Prostate gland (tissue), 2 donors: ENCODE data around the gene TFF3.

Experiments
- POLR2A ChIP-seq: fragments of 450-650 bp; IDR thresholded peaks from one replicate; pipeline ENCODE4 v1.6.1; 2016; ENCODE audit warnings: antibody characterized with exemption, mild to moderate bottlenecking
- POLR2AphosphoS5 ChIP-seq: sonication (generic); formaldehyde crosslinking; IDR thresholded peaks from one replicate; pipeline ENCODE4 v1.6.1; 2017; ENCODE audit warnings: antibody characterized with exemption
- TF ChIP-seq, protein P1 (sequence below), 4 experiments: fragments of 200-600 bp in 2 of 4; fragments of 450-650 bp in 2 of 4; sonication (generic) in 2 of 4; IDR thresholded peaks; 1 replicate in 3 of 4; 2 replicates in 1 of 4; pipeline ENCODE4 v1.5.1; 2016 to 2019; ENCODE audit warnings: antibody characterized with exemption in 4 of 4, mild to moderate bottlenecking in 2 of 4, moderate library complexity in 2 of 4

DNA sequence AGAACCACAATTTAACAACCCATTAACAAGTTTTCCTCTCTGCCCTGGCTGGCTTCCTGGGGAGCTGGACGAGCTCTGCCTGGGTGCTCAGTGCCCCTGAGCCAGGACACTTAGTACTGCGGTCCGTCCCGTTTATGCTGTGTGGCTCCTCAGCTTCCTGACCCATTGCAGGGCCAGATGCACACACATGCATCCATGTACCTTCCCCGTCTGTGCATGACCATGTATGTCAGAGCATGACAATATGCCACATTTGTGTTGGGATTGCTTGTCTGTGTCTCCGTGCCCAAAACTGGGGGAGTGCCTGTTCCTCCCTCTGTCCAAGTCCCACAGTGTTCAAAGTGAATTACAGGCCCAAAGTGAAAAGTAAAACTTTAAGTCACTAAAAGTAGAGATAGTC lies 9.7 kb upstream of the TFF3 start:
- TF ChIP-seq, protein P1, sequence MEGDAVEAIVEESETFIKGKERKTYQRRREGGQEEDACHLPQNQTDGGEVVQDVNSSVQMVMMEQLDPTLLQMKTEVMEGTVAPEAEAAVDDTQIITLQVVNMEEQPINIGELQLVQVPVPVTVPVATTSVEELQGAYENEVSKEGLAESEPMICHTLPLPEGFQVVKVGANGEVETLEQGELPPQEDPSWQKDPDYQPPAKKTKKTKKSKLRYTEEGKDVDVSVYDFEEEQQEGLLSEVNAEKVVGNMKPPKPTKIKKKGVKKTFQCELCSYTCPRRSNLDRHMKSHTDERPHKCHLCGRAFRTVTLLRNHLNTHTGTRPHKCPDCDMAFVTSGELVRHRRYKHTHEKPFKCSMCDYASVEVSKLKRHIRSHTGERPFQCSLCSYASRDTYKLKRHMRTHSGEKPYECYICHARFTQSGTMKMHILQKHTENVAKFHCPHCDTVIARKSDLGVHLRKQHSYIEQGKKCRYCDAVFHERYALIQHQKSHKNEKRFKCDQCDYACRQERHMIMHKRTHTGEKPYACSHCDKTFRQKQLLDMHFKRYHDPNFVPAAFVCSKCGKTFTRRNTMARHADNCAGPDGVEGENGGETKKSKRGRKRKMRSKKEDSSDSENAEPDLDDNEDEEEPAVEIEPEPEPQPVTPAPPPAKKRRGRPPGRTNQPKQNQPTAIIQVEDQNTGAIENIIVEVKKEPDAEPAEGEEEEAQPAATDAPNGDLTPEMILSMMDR (IDR thresholded peaks at IDR 0.05): no peak
- no peak for TF ChIP-seq POLR2A
- TF ChIP-seq POLR2AphosphoS5: no peak
